WTC11 (cell line): Measurements from ENCODE around the gene CDK6.

Source experiments
- ATF1 ChIP-seq: sonication (generic); formaldehyde crosslinking; IDR thresholded peaks from 2 replicates; pipeline ENCODE4 v1.8.1; 2023; ENCODE audit warnings: mild to moderate bottlenecking, moderate library complexity, missing genetic modification reagents
- CREB1 ChIP-seq: sonication (generic); formaldehyde crosslinking; IDR thresholded peaks from 2 replicates; pipeline ENCODE4 v1.8.0; 2023; ENCODE audit warnings: mild to moderate bottlenecking, missing genetic modification reagents
- NFYB ChIP-seq: sonication (generic); formaldehyde crosslinking; conservative IDR thresholded peaks from 2 replicates; pipeline ENCODE4 v1.8.0; 2022; ENCODE audit warnings: low read depth, missing genetic modification reagents
- TCF7 ChIP-seq: sonication (generic); formaldehyde crosslinking; IDR thresholded peaks from 2 replicates; pipeline ENCODE4 v1.8.0; 2022; ENCODE audit warnings: mild to moderate bottlenecking, low read depth, missing genetic modification reagents, moderate library complexity

DNA sequence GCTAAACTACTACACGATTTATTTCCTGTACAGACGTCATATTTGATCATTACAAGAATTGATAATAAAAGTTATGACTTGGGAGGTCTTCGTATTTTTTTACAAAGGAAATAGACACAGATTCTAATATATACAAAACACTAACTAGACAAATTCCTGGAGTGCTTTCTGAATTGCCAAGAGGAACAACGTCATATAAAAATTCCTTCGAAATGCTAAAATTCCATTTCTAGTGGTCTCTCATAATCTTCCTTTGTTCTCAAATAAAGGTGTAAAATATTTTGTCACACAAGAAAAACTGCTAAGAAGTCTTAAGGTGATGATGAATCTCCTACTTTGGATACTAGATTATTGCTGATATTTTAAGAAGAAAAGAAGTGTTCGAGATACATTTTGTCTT is 85.4 kb downstream of the CDK6 start:
- TF ChIP-seq ATF1 (CRISPR knock-in tag) = no peak
- no peak for TF ChIP-seq TCF7 (CRISPR knock-in tag)
- no peak for TF ChIP-seq NFYB (CRISPR knock-in tag)
- TF ChIP-seq CREB1 = no peak
